GM18520 (cell line): ENCODE results near the gene CROCC.

Source experiments
- ATAC-seq: cut with Tn5 transposase; IDR thresholded peaks from one replicate; pipeline ENCODE4 v1.9.1; 2021; ENCODE audit not compliant: unreplicated experiment

Gene CROCC

DNA sequence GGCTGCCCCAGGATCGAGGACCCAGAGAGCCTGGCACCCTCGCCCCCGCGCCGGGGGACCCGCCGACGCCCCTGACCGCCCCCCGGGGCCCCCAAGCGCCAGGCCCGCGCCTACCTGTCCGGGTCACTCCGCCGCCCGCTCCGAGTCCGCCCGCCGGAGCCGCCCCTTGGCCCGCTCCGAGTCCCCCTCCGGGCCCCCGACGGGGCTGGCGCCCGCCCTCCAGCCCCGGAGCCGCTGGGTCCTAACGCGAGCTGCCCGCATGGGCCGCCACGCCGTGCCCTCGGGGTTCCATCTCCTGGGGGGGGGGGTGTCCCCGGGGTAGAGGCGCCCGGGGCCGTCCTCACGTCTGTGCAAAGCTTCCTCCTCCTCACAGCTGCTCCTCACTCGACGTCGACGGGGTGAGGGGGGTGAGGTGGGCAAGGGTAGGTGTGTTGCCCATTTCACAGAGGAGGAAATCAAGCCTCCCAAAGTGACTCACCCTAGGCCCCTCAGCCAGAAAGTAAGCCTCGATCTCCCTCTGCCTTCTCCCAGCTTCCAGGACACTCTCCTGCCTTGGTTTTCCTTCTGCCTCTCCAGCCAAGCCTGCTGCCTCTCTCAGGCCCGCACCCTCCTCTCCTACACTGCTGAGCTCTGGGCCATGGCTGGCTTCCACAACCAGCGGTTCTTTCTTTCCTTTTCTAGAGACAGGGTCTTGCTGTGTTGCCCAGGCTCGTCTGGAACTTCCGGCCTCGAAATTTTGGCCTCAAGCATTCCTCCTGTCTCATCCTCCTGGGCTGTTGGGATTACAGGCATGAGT lies 58.9 kb downstream of the CROCC start, which contains the start of gene MFAP2:
Gene MFAP2 (minus strand): TSS at position 148 of the 796 bp plus-strand sequence. CDS start 2,347 bp downstream, outside the sequence.
- no peak for ATAC-seq

DNA sequence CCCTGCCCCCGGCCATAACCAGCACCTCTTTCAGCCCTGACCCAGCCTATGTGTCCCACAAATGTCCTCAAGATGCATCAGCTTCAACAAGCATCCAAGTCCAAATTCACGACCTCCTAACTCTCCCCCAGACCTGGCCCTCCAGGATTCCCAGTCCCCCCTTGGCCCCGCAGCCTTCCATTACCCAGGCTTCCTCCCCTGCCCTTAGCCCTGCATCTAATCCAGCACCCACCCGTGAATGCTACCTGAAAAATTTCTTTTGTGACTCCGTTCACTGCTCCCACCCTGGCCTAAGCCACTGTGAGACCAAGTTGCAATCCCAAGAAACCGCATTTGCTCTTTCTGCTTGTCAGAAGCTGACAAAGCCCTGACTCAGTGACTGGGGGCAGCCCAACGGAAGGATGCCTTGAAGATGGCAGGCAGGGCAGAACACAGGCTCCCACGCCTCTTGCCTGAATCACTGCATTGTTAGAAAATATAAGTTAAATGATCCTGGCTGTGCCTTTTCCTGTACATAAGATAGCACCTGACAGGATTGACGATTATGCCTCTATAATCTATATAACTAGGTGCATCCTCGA lies 59.6 kb downstream of the CROCC start:
- ATAC-seq, result no peak

DNA sequence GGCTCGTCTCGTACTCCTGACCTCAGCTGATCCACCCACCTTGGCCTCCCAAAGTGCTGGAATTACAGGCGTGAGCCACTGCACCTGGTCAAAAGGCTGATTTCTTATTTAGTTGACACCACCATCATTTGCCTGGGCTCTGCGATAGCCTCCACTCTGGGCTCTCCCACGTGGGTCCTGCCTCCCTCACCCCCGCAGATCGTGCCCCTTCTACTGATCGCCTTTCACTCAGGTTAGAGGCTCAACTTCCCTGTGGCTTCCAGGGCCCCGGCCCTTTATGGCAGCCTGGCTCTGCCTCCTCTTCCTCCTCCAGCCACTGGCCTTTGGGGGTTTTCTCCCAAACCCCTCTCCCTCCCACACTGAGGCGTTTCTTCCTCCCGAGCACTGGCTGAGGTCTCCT lies 61.2 kb downstream of the CROCC start:
- ATAC-seq, result no peak

DNA sequence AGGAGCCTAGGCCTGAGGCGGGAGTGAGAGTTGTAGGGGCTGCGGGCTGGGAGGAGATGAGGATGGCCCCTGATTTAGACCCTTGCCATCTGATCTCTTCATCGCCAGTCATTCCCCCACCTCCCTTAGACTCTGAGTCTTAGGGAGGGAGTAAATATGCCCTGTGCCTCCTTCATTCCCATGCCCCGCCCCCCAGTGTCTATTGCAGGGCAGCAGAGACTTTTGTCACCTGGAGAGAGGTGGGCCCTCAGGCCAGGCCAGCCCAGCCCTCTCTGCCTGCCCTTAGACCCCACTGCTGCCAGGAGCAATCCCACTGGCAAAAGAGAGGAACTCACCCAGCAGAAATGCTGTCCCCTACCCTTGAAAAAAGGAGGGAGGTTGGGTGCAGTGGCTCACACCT lies 61.9 kb downstream of the CROCC start:
- no peak for ATAC-seq

DNA sequence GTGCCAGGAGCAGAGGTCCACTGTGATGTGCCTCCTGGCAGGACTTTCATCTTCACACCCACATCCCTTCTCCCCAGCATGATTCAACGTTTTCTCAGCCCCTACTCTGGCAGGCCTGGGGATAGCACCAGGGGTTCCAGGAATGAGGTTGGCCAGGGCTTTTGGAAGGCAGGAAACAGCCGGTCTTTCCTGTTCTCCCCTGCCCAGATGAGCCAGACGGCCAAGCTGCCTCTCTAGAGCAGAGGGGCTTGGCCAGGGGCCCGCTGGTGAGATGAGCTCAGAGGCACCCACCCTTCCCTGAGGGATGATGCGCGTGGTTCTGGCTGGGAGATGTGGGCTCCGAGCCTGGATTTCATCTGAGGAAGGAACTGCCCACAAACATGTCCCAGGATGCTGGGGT lies 63.0 kb downstream of the CROCC start:
- no peak for ATAC-seq

DNA sequence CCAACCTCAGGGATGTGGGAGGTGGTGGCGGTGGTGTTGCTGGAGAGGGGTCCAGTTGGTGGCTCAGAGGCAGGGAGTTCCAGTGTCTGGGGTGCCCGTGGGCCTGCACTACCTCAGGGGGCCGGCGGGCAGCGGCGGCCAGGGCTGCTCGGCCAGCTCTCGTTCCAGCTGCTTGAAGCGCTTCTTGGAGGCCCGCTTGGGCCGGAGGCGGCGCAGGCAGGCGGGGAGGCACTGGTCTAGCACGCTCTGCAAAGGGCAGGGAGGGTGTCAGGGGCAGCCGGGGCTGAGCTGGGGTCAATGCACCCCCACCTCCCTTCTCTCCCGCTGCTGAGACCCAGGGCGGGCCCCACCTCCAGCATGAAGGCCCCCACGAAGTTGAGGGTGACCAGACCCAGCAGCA lies 64.4 kb downstream of the CROCC start:
- ATAC-seq, result no peak

DNA sequence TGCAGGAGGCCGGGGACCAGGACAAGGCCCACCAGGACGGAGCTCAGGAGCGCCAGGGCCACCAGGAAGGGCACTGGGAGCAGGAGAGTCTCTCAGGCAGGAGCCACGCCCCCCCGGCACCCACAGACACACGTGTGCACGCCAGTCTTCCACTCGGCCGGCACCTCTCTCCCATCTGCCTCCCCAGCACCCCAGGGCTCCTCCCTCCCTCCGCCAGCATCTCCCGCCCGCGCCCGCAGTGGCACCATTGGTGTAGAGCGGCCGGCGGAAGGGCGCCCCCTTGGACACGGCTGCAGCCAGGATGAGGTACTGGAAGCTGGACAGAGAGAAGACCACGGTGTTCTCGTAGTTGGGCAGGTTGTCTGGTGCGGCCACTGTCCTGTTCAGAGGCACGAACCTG lies 64.8 kb downstream of the CROCC start:
- ATAC-seq, result no peak

DNA sequence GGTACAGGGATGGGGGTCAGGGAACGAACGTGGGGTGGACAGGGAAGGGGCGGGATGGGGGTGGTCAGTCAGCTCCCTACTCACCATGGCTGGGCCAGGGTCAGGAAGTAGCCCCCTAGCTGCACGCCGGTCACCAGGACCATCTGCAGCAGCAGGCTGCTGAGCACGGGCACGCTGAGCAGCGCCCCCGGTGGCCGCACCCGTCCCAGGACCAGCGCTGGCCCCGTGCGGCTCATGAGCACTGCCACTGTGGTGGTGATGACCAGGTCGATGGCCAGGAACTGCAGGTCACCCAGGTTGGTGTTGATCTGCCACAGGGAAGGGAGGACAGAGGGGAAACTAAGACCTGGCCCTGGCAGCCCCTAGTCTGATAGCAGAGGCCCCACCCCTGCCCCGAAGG lies 65.2 kb downstream of the CROCC start:
- no peak for ATAC-seq

DNA sequence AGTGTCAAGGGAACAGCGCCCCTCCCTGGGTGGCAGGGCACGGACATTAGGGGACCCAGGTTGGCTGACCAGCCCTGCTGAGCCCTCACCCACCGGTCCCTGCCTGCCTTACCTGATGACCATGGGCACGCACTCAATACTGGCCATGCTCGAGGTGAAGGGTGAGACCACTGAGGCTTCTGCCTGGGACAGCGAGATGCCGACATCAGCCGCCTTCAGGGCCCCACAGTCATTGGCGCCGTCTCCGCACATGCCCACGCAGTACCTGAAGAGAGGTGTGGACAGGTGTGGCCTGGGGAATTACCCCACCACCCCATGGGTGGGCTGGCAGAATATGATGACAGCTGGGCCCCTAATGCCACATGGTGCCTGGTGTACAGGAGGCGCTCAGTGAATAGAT lies 66.5 kb downstream of the CROCC start:
- no peak for ATAC-seq

DNA sequence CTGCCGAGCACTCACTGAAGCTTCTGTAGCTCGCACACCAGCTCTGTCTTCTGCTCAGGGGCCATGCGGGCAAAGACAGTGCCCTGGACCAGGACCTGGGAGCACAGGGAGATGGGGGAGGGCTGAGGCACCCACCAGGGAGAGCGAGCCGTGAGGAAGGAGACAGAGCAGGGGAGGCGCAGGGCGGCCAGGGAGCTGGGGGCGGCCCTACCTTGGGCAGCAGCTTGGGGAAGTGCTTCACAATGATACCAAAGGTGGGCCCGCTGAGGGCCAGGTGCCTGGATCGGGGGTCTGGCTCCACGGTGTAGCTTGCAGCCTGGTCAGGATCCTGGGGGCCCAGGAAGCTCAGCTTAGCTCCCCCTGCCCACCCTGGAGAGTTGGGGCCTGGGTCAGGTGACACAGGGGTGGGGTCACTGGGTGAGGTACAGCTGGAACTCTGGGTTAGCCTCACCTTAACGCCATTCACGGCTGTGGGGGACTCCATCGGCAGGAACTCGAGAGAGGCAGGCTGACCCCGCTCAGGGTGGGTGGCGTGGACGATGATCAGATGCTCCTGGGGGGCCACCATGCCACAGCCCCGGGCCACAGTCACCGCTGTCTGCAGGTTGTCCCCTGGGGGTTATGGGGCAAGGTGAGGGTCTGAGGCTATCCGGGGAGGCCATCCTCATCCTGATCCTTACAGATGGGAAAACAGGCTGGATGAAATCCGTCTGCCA lies 68.1 kb downstream of the CROCC start:
- ATAC-seq, result no peak

DNA sequence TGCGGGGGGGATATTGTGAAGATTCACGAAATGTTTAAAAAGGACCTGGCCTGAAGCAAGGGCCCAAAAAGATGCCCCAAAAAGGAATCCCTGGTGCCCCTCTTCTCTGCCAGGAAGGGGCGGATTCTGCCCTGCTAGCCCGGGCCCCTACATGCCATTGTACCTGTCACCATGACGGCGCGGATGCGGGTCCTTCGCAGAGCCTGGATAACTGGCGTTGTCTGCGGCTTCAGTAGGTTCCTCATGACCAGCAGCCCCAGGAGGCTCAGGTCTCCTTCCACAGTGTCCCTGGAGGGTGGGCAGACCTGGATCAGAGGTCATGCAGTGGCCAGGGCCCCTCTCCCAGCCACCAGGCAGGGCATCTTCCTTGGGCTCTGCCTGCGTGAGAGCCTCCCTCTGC lies 69.8 kb downstream of the CROCC start:
- no peak for ATAC-seq

DNA sequence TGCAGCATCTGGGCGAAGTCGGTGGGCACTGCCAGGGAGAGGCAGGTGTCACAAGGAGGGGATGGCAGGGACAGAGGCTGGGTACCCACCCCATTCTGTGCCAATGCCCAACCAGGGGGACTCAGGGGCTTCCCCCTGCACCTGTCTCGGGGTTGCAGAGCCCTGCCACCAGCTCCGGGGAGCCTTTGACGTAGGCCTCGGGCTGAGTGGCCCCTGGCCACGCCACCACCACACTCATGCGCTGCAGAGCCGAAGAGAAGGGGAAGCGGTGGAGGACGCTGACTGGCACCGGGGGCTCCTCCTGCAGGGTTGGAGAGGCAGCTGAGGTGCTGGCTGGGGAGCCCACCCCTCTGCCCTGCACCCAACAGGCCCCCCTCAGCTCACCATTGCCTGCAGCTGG lies 70.4 kb downstream of the CROCC start:
- ATAC-seq, result no peak

DNA sequence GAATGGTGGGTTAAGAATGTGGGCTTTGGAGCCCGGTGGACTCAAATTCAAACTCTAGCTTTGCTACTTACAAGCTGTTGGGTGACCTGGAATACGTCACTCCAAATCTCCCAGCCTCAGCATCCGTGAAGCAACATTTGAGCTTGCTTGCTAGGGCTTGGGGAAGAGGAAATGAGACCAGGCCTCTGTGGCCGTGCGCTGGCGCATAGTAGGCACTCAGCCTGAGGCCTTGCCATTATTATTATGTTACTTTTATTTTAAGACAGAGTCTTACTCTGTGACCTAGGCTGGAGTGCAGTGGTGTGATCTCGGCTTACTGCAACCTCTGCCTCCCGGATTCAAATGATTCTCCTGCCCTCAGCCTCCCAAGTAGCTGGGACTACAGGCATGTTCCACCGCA lies 70.9 kb downstream of the CROCC start:
- no peak for ATAC-seq

DNA sequence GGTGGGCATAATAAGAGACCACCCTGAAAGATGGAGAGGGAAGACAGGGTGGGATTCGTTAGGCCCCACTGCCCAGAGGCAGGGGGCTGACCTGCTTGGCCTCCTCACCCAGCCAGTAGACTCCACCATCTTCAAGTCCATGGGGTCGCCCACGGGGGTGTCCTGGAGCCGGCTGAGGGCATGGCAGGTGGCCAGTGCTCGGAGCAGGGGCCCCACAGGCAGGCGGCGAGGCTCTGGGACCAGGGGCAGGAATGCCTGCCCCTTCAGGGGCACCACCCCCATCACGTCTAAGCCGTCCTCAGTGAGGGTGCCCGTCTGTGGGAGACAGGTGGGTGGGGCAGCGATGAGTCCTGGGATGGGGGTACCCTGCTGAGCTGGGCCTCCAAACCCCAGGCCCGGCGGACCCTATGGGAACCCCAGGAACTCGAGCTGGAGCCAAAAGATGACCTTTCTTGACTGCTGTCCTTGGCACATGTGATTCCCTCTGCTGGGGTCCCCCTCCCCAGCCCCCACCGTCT lies 71.8 kb downstream of the CROCC start:
- ATAC-seq, result no peak

DNA sequence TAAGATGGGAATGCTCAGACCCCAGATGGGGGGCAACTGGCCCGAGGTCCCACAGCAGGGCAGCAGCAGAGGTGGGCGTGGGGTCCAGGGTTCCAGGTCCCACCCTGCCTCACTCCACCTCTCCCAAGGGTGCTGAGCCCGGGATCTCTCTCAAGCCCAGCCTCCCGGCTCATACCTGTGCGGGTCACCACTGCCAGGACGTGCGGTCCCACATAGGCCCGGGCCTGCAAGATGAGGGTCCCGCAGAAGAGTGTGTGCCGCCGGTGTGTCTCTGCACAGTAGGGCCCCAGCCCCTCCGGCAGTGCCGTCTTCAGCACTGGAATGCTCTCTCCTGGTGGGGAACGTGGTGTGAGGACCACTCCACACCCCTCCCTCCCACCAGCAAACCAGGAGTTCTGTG lies 75.1 kb downstream of the CROCC start:
- no peak for ATAC-seq

DNA sequence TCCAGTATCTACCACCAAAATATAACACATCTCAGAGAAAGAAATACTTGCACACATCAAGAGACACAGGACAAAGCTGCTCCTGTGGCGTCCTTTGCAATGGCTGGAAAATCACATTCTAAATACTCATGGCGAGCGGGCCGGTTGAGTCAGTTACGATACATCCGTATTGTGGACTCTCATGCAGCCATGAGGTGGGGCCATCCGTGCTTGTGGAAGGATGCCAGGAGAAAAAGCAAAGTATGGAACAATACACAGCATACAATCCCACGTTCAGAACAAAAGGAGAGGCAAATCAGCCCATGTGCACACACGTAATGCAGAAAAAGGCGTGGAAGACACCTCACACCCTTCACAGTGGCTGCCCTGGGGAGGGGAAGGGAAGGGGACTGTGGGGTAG lies 76.9 kb downstream of the CROCC start:
- no peak for ATAC-seq

DNA sequence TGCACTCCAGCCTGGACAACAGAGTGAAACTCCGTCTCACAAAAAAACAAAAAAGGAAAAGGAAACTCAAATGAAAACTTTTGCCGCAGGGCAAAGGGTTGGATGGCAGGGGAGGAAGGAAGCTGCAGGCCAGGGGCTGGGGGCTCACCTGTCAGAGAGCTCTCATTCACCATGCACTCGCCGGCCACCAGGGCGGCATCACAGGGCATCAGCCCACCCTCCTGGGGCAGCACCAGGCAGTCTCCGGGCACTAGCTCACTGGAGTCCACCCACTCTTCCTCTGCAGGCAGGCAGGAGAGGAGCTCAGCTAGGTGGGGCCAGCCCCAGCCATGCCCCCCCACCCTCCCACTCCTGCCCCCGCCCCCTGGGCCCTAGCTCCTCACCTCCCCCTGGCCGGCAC lies 78.1 kb downstream of the CROCC start:
- no peak for ATAC-seq

DNA sequence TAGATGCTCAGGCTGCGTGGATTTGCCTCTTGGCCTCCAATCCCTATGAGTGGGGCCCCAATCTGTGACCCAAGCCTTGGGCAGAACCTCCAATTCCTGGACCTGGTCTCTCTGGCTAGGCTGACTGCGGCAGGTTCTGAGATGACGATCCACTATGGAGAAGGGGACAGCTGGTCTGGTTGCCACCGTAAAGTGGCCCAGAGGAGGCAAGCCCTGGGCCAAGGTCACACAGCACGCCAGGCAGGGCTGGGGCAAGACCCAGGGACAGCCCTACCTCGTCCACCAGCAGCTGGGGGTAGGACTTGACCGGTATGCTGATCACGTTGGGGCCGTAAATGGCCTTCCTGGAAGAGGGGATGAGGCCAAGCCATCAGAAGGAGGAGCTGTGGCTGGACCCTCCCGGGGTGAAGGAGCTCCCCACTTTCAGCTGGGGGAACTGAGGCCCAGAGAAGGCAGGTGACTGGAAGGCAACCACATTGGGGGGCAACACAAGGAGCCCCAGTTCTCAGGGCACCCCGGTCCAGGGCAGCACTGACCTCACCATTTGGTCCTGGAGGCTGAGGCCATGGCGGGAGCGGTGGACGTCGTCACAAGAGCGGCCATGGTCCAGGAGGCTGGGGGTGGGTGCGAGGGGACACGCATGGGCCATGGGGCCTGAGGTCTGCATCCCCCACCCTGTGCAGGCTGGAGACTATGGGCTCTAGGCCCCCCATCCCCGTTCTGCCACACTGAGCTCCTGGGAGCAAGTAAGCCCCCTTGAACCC lies 80.2 kb downstream of the CROCC start:
- no peak for ATAC-seq

DNA sequence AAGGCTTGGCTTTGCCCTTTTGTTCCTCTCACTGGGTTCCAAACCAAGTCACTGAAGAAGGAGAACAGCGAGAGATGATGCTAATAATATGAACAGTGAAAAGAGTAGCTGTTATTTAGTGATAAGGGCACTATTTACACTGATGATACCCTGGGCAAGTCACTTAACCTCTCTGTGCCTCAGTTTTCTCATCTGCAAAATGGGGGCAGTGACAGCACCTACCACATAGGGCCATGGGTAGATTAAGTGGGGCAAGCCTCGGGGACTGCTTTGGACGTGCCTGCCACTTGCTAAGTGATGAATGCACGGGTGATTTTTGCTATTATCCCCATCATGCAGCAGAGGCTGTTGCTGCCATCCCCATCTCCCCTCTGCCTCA lies 80.8 kb downstream of the CROCC start:
- no peak for ATAC-seq

DNA sequence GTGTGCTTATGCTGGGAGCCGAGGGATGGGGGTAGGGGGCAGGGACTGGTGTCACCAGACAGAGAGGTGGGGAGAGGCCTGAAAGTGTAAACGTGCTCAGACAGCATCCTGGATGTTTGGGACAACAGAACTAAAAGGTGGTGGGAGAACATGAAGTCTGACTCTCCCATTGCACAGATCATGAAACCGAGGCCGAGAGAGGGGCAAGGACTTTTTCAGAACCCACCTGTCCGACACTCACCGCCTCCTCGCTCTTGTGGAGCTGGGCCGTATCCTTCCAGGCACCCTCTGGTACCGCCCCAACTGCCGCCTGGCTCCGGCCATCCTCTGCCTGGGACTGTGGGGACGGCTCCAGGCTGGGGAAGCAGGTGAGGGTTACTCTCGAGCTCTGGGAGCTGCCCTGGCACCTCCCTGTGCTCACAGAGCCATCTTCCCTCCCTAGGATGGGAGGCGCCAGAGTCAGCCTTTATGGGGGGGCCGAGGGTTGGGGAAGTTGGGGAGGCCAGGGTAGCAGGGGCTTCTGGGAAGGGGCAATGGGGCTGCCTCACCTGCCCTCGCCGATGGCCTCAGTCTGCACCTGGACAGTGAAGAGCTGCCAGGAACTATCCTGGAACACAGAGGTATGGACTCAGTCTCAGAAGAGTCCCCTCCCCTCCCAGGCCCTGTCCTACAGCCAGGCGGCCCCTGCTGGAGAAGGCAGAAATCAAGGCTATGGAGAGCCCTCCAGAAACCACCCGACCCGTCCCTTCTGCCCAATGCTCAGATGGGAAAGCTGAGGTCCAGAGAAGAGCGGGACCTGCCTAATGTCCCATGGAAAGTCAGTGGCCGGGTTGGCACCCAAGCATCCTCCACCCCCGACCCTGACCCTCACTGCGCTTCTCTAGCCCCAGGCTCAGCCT lies 83.0 kb downstream of the CROCC start:
- no peak for ATAC-seq
